DND-41 (cell line): ENCODE measurements around the gene CD34.

ENCODE experiments used
- EZH2 ChIP-seq: IDR thresholded peaks from 3 replicates; pipeline ENCODE4 v1.6.1; 2012; ENCODE audit warnings: borderline replicate concordance, low read depth, mild to moderate bottlenecking, moderate library complexity, low read length, inconsistent platforms; ENCODE audit not compliant: severe bottlenecking
- TF ChIP-seq, protein P1 (sequence below): IDR thresholded peaks from 2 replicates; pipeline ENCODE4 v1.5.1; 2012; ENCODE audit warnings: borderline replicate concordance, low read length, moderate library complexity, mild to moderate bottlenecking; ENCODE audit not compliant: poor library complexity, severe bottlenecking; ENCODE audit errors: extremely low read depth

DNA sequence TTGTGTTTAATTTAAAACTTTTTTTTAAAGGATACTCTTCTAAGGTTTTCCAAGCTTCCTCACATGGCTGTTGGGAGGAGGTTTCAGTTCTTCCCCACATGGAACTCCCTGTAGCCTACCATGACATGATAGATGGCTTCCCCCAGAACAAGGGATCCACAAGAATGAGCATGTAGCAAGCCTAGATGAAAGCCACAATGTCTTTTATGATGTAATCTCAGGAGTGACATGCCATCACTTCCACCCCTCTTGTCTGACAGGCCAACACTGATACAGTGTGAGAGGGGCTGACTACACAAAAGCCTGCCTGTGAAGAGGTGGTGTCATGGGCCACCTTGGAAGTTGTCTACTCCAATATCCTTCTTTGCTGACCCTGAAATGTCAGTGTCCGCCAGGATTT, 32.0 kb downstream of the CD34 start:
- TF ChIP-seq, protein P1, sequence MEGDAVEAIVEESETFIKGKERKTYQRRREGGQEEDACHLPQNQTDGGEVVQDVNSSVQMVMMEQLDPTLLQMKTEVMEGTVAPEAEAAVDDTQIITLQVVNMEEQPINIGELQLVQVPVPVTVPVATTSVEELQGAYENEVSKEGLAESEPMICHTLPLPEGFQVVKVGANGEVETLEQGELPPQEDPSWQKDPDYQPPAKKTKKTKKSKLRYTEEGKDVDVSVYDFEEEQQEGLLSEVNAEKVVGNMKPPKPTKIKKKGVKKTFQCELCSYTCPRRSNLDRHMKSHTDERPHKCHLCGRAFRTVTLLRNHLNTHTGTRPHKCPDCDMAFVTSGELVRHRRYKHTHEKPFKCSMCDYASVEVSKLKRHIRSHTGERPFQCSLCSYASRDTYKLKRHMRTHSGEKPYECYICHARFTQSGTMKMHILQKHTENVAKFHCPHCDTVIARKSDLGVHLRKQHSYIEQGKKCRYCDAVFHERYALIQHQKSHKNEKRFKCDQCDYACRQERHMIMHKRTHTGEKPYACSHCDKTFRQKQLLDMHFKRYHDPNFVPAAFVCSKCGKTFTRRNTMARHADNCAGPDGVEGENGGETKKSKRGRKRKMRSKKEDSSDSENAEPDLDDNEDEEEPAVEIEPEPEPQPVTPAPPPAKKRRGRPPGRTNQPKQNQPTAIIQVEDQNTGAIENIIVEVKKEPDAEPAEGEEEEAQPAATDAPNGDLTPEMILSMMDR = no peak
- no peak for TF ChIP-seq EZH2
